ENCODE results near the gene MUC4. TPM values are rescaled to one million over a fixed set of nuclear protein-coding genes. Genes with fewer than 3 reads are reported as not detected.

MUC4 gene
- total RNA-seq, 1 experiment from 2014 or later = not detected

DNA sequence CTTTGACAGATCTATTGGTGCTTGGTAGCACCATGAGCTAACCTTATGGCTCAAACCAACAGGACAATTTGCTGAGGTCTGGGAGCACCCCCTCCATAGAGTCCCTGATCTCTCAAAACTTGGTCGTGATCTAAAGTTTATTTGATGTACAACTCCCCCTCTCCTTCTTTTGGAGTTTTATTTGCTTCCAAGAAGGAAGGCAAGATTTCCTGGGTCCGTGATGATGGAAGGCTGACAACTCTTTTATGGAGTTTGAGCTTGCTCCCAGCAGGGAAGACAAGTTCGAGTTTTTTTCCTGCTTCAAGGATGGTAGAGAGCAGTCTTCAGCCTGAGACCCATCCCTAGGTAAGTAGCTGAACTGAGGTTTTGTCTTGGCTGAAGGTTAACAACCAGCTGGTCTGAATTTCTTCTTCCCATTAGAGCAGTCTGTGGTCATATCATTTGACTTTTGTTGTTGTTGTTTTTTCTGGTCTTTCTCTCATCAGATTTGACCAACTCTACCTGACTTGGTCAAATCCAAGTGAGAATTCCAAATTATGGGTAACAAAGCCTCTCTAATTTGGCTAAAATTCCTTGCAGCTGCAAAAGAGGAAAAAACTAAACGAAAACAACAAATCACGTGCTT lies 93.8 kb downstream of the MUC4 start:
- ATAC-seq (no peak), DNase-seq (no peak)
- Histone ChIP-seq H2AFZ (ENCODE audit: low read length) (no peak overlapping the region), H3K9me2 (replicated peaks; ENCODE audit: low read length) (no peaks in the 10 kb centered on the region), H3K4me2 (ENCODE audit: low read length) (no peak overlapping the region), H3F3A (ENCODE audit: low read length, unreplicated experiment) (no peaks in the 10 kb centered on the region), H3K4me1 (ENCODE audit: insufficient read depth, low read length) (peaks cover 15% of the 10 kb centered on the region), H3K4me3 (ENCODE audit: low read length) (no peak overlapping the region), H3K27ac (ENCODE audit: low read length) (no peak overlapping the region), H3K9me3 (ENCODE audit: low read length) (no peaks in the 10 kb centered on the region), H3K9ac (ENCODE audit: low read length) (no peak overlapping the region), H3K27me3 (ENCODE audit: low read length) (no peaks in the 10 kb centered on the region), H4K20me1 (ENCODE audit: low read length) (no peaks in the 10 kb centered on the region), H3K36me3 (ENCODE audit: low read depth, low read length) (no peaks in the 10 kb centered on the region), H3K79me2 (ENCODE audit: low read length) (no peaks in the 10 kb centered on the region)
- no TSS peak for BruUV-seq (replicated peaks)
- POLR2A ChIA-PET (ENCODE audit: unreplicated experiment) = no interaction called here
- intact Hi-C loops (cut with micrococcal nuclease) = no loop called here
- TF ChIP-seq EZH2 (IDR thresholded peaks at IDR 0.05; ENCODE audit: low read length, unreplicated experiment) (no peak), EZH2phosphoT487 (IDR thresholded peaks at IDR 0.05; ENCODE audit: borderline replicate concordance, low read length) (no peak)
- TF ChIP-seq, protein P1, sequence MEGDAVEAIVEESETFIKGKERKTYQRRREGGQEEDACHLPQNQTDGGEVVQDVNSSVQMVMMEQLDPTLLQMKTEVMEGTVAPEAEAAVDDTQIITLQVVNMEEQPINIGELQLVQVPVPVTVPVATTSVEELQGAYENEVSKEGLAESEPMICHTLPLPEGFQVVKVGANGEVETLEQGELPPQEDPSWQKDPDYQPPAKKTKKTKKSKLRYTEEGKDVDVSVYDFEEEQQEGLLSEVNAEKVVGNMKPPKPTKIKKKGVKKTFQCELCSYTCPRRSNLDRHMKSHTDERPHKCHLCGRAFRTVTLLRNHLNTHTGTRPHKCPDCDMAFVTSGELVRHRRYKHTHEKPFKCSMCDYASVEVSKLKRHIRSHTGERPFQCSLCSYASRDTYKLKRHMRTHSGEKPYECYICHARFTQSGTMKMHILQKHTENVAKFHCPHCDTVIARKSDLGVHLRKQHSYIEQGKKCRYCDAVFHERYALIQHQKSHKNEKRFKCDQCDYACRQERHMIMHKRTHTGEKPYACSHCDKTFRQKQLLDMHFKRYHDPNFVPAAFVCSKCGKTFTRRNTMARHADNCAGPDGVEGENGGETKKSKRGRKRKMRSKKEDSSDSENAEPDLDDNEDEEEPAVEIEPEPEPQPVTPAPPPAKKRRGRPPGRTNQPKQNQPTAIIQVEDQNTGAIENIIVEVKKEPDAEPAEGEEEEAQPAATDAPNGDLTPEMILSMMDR (conservative IDR thresholded peaks at IDR 0.05; ENCODE audit: low read depth, low read length) = no peak
- CTCF ChIA-PET = no interaction called here

DNA sequence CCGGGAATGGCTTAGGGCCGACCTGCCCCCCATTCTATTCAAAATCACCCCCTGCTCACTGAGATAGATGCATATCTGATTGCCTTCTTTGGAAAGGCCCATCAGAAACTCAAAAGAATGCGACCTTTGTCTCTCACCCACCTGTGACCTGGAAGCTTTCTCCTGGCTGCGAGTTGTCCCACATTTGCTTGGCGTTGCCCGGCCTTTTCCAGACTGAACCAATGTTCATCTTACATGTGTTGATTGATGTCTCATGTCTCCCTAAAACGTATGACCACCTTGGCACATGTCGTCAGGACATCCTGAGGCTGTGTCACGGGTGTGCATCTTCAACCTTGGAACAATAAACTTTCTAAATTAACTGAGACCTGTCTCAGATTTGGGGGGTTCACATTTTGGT lies 94.3 kb downstream of the MUC4 start:
- intact Hi-C loops (cut with micrococcal nuclease) = no loop called here
- POLR2A ChIA-PET (ENCODE audit: unreplicated experiment) = no interaction called here
- Histone ChIP-seq H3K4me2 (ENCODE audit: low read length) (no peak overlapping the region), H4K20me1 (ENCODE audit: low read length) (no peaks in the 10 kb centered on the region), H3K36me3 (ENCODE audit: low read depth, low read length) (no peaks in the 10 kb centered on the region), H3K9me3 (ENCODE audit: low read length) (no peaks in the 10 kb centered on the region), H2AFZ (ENCODE audit: low read length) (no peak overlapping the region), H3K4me3 (ENCODE audit: low read length) (no peak overlapping the region), H3F3A (ENCODE audit: low read length, unreplicated experiment) (no peaks in the 10 kb centered on the region), H3K27me3 (ENCODE audit: low read length) (no peaks in the 10 kb centered on the region), H3K4me1 (ENCODE audit: insufficient read depth, low read length) (peaks cover 15% of the 10 kb centered on the region), H3K9me2 (replicated peaks; ENCODE audit: low read length) (no peaks in the 10 kb centered on the region), H3K9ac (ENCODE audit: low read length) (no peak overlapping the region), H3K79me2 (ENCODE audit: low read length) (no peaks in the 10 kb centered on the region), H3K27ac (ENCODE audit: low read length) (no peak overlapping the region)
- DNase-seq = no peak
- no peak for ATAC-seq
- CTCF ChIA-PET = no interaction called here
- BruUV-seq (replicated peaks) = no TSS peak
- TF ChIP-seq EZH2 (IDR thresholded peaks at IDR 0.05; ENCODE audit: low read length, unreplicated experiment) (no peak), EZH2phosphoT487 (IDR thresholded peaks at IDR 0.05; ENCODE audit: borderline replicate concordance, low read length) (no peak)
- TF ChIP-seq, protein P1 (conservative IDR thresholded peaks at IDR 0.05; ENCODE audit: low read depth, low read length) = no peak

DNA sequence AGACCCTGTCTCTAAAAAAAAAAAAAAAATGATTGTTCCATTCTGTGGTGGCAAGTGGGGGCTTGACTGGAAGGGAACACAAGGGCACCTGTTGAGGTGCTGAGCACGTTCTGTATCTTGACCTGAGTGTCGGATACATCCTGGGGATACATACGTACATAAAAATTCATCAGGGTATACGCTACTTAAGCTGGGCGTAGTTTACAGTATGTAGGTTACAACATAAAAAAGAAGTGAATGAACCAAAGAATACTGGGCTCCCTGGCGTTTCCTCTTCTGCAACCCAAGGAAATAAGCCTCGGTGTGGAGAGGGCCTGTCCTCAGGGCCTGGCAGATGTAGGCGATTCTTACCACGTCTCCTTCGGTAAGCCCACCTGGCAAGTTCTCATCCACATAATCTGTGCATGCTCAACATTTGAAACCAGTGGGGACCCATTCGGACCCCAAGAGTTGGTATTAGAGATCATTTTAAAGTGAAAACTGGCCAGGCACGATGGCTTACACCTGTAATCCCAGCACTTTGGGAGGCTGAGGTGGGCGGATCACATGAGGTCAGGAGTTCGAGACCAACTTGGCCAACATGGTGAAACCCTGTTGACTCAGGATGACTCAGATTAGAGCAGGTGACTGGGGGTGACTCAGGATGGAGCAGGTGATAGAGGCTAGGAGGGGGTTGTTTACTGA lies 96.0 kb downstream of the MUC4 start:
- BruUV-seq (replicated peaks) = no TSS peak
- Histone ChIP-seq H3K9me2 (replicated peaks; ENCODE audit: low read length) (no peaks in the 10 kb centered on the region), H3K4me2 (ENCODE audit: low read length) (no peak overlapping the region), H3K9ac (ENCODE audit: low read length) (no peak overlapping the region), H3F3A (ENCODE audit: low read length, unreplicated experiment) (no peaks in the 10 kb centered on the region), H3K4me1 (ENCODE audit: insufficient read depth, low read length) (peaks cover 15% of the 10 kb centered on the region), H2AFZ (ENCODE audit: low read length) (no peak overlapping the region), H3K27me3 (ENCODE audit: low read length) (no peaks in the 10 kb centered on the region), H4K20me1 (ENCODE audit: low read length) (no peaks in the 10 kb centered on the region), H3K4me3 (ENCODE audit: low read length) (no peak overlapping the region), H3K9me3 (ENCODE audit: low read length) (no peaks in the 10 kb centered on the region), H3K79me2 (ENCODE audit: low read length) (no peaks in the 10 kb centered on the region), H3K36me3 (ENCODE audit: low read depth, low read length) (no peaks in the 10 kb centered on the region), H3K27ac (ENCODE audit: low read length) (no peak overlapping the region; the same call in 1 of the 2 replicates)
- TF ChIP-seq EZH2phosphoT487 (IDR thresholded peaks at IDR 0.05; ENCODE audit: borderline replicate concordance, low read length) (no peak), EZH2 (IDR thresholded peaks at IDR 0.05; ENCODE audit: low read length, unreplicated experiment) (no peak)
- TF ChIP-seq, protein P1 (conservative IDR thresholded peaks at IDR 0.05; ENCODE audit: low read depth, low read length) = no peak
- POLR2A ChIA-PET (ENCODE audit: unreplicated experiment) = no interaction called here
- ATAC-seq (peak; percentile 58), DNase-seq (peak; percentile 75)
- intact Hi-C loops (cut with micrococcal nuclease) = no loop called here
- CTCF ChIA-PET = no interaction called here
